Neuronal stem cell (in vitro differentiated cells): ENCODE results near the gene RANBP10.

Experiments
- DNase-seq: peaks from one replicate; pipeline ENCODE4 v3.0.0-alpha.2; 2013; ENCODE audit warnings: low spot score
- H2AFZ ChIP-seq: one replicate; pipeline ENCODE4 v1.6.1; 2013; ENCODE audit warnings: mild to moderate bottlenecking, low read length, inconsistent platforms
- H2AK5ac ChIP-seq: 2 replicates; pipeline ENCODE4 v1.6.1; 2013; ENCODE audit warnings: low read depth, mild to moderate bottlenecking, inconsistent platforms, low read length, moderate library complexity, mixed read lengths
- H2BK120ac ChIP-seq: 2 replicates; pipeline ENCODE4 v1.6.1; 2013; ENCODE audit warnings: low read depth, mild to moderate bottlenecking, inconsistent platforms, low read length, moderate library complexity, mixed read lengths
- H2BK12ac ChIP-seq: one replicate; pipeline ENCODE4 v1.6.1; 2013; ENCODE audit warnings: low read length, inconsistent platforms
- H2BK15ac ChIP-seq: 2 replicates; pipeline ENCODE4 v1.6.1; 2013; ENCODE audit warnings: mild to moderate bottlenecking, low read length, inconsistent platforms, mixed read lengths
- H2BK5ac ChIP-seq: one replicate; pipeline ENCODE4 v1.6.1; 2013; ENCODE audit warnings: inconsistent platforms, mild to moderate bottlenecking, low read length, moderate library complexity
- H3K14ac ChIP-seq: one replicate; pipeline ENCODE4 v1.6.1; 2013; ENCODE audit warnings: low read length, inconsistent platforms
- H3K18ac ChIP-seq: 2 replicates; pipeline ENCODE4 v1.6.1; 2013; ENCODE audit warnings: low read length, inconsistent platforms
- H3K23ac ChIP-seq: 2 replicates; pipeline ENCODE4 v1.6.1; 2013; ENCODE audit warnings: low read depth, mild to moderate bottlenecking, mixed read lengths, low read length, inconsistent platforms; ENCODE audit not compliant: poor library complexity
- H3K27ac ChIP-seq: replicated peaks from 3 replicates; pipeline ENCODE4 v1.5.1; 2013; ENCODE audit warnings: low read length, inconsistent platforms
- H3K27me3 ChIP-seq, 3 experiments: 2 replicates each; pipeline ENCODE4 v1.6.1; 2013; ENCODE audit warnings: low read length in 3 of 3, mild to moderate bottlenecking in 2 of 3, inconsistent platforms in 1 of 3, low read depth in 1 of 3, mixed read lengths in 1 of 3, moderate library complexity in 1 of 3; ENCODE audit not compliant: control insufficient read depth in 3 of 3, insufficient read depth in 3 of 3
- H3K36me3 ChIP-seq, 2 donors: replicated peaks in 1 of 2; 2 replicates each; pipeline ENCODE4 v1.6.1; 2013; ENCODE audit warnings: low read length in 2 of 2; ENCODE audit not compliant: control insufficient read depth in 2 of 2, insufficient read depth in 2 of 2
- H3K4ac ChIP-seq: 2 replicates; pipeline ENCODE4 v1.6.1; 2013; ENCODE audit warnings: inconsistent platforms, mild to moderate bottlenecking, low read length, moderate library complexity
- H3K4me1 ChIP-seq, 2 donors: 1 replicate in 1 of 2; 2 replicates in 1 of 2; pipeline ENCODE4 v1.6.1; 2013; ENCODE audit warnings: low read length in 2 of 2, low read depth in 1 of 2; ENCODE audit not compliant: control insufficient read depth in 2 of 2, insufficient read depth in 1 of 2
- H3K4me2 ChIP-seq: one replicate; pipeline ENCODE4 v1.6.1; 2013; ENCODE audit warnings: mild to moderate bottlenecking, low read length, inconsistent platforms; ENCODE audit not compliant: insufficient read depth, poor library complexity, severe bottlenecking
- H3K4me3 ChIP-seq, 2 donors: 2 replicates each; pipeline ENCODE4 v1.5.1; 2013; ENCODE audit warnings: low read length in 2 of 2, mild to moderate bottlenecking in 2 of 2, inconsistent platforms in 1 of 2, moderate library complexity in 1 of 2
- H3K79me1 ChIP-seq: one replicate; pipeline ENCODE4 v1.6.1; 2013; ENCODE audit warnings: low read depth, mild to moderate bottlenecking, inconsistent platforms, low read length, moderate library complexity
- H3K9ac ChIP-seq: one replicate; pipeline ENCODE4 v1.6.1; 2013; ENCODE audit warnings: mild to moderate bottlenecking, low read depth, low read length, inconsistent platforms; ENCODE audit not compliant: poor library complexity
- H3K9me3 ChIP-seq, 2 donors: replicated peaks in 1 of 2; 2 replicates each; pipeline versions ENCODE3 to v1.6.1; 2013; ENCODE audit warnings: low read length in 2 of 2, mild to moderate bottlenecking in 2 of 2, inconsistent platforms in 1 of 2, low read depth in 1 of 2, mixed read lengths in 1 of 2, moderate library complexity in 1 of 2; ENCODE audit not compliant: control insufficient read depth in 2 of 2, insufficient read depth in 1 of 2
- H4K8ac ChIP-seq: one replicate; pipeline ENCODE4 v1.6.1; 2013; ENCODE audit warnings: low read depth, mild to moderate bottlenecking, inconsistent platforms, low read length, moderate library complexity
- H4K91ac ChIP-seq: one replicate; pipeline ENCODE4 v1.6.1; 2013; ENCODE audit warnings: low read length, low read depth, mild to moderate bottlenecking, inconsistent platforms; ENCODE audit not compliant: poor library complexity
- WGBS, 2 donors: extraction: QIAGEN DNeasy Blood & Tissue Kit; methylation state at CpG; one replicate each; pipeline ENCODE4 v1.1.7; 2013; ENCODE audit warnings: missing lambda C conversion rate in 2 of 2, mixed read lengths in 1 of 2; ENCODE audit not compliant: insufficient read length in 2 of 2, insufficient replicate concordance in 1 of 2; ENCODE audit errors: extremely low coverage in 2 of 2; 5-methylcytosine and 5-hydroxymethylcytosine counted together

Gene RANBP10

DNA sequence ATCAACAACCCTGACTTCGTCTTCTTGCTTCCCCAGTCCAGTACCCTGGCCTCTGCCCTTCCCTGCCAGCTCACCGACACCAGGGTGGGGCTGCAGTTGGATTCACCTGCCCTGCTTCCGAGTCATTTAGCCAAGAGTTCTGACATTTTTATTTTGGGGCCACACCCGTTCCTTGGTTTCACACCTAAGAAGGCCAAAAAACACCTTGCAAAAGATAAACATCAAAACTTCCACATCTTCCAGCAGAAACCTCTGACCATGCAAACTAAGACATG is 45.5 kb downstream of the RANBP10 start:
- no peak overlapping the region for H4K8ac ChIP-seq
- H2BK15ac ChIP-seq: no peak overlapping the region
- no peak overlapping the region for H2BK12ac ChIP-seq
- no peak overlapping the region for H3K9ac ChIP-seq
- no peak overlapping the region for H2AK5ac ChIP-seq
- H3K9me3 ChIP-seq: no peaks in the 10 kb centered on the region
- H3K4ac ChIP-seq: no peak overlapping the region
- no CpG with 5 or more reads among the region's 4 CpGs for WGBS, 2 donors
- no peak overlapping the region for H2AFZ ChIP-seq
- H2BK120ac ChIP-seq: no peak overlapping the region
- H3K18ac ChIP-seq: no peak overlapping the region
- no peak overlapping the region for H2BK5ac ChIP-seq
- H3K4me2 ChIP-seq: no peak overlapping the region
- no peak for DNase-seq
- H3K27me3 ChIP-seq: no peaks in the 10 kb centered on the region
- peaks cover 0 to 46% of the 10 kb centered on the region in 2 donors for H3K36me3 ChIP-seq
- no peak overlapping the region for H4K91ac ChIP-seq
- no peak overlapping the region for H3K23ac ChIP-seq
- no peak overlapping the region for H3K14ac ChIP-seq
- no peak overlapping the region for H3K27ac ChIP-seq
- no peak overlapping the region for H3K4me3 ChIP-seq
- H3K4me1 ChIP-seq: no peaks in the 10 kb centered on the region
- peaks cover 4% of the 10 kb centered on the region for H3K79me1 ChIP-seq

DNA sequence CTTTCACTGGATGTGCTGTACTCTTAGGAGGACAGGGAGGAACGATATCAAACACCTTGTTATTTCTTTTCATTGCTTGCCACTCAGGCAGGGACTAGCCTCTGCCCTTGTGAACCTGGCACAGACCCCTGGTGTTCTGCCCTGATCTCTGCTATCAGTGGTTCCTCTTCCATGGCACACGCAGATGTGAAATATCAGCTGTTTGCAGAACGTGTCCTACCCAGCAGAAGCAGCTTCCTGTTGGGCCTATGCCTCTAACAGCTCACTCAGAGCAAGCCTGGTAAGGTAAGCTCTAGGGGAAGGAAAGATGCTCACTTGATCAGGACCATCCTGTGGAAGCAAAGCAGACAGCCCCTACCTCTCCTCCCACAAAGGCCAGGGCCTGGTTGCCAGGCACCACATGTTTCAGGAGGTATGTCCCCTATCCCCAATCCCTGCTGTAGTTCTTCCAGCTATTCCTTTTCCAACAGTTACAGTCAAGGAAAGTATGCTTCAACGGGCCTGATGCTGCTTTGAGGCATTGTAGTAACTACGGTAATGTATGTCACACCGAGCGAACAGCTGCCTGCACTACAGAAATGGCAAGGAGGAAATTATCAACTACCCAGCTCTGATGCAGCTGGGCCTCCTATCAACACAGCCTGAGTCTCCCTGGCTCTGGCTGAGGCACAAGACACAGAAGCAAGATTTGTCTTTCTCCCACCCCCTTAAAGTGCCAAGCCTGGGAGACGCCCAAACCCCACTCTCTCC is 46.0 kb downstream of the RANBP10 start:
- H4K8ac ChIP-seq: no peak overlapping the region
- H3K14ac ChIP-seq: no peak overlapping the region
- H3K79me1 ChIP-seq: peaks cover 4% of the 10 kb centered on the region
- H3K4me2 ChIP-seq: no peak overlapping the region
- H3K9ac ChIP-seq: no peak overlapping the region
- no peak overlapping the region for H2BK5ac ChIP-seq
- no peaks in the 10 kb centered on the region for H3K4me1 ChIP-seq
- no peak overlapping the region for H2BK12ac ChIP-seq
- no peak overlapping the region for H2AK5ac ChIP-seq
- H3K18ac ChIP-seq: no peak overlapping the region
- no CpG with 5 or more reads among the region's 8 CpGs for WGBS, 2 donors
- no peaks in the 10 kb centered on the region for H3K9me3 ChIP-seq
- peaks cover 0 to 46% of the 10 kb centered on the region in 2 donors for H3K36me3 ChIP-seq
- no peak for DNase-seq
- no peak overlapping the region for H3K23ac ChIP-seq
- no peak overlapping the region for H2BK15ac ChIP-seq
- no peaks in the 10 kb centered on the region for H3K27me3 ChIP-seq
- no peak overlapping the region for H3K4ac ChIP-seq
- H3K4me3 ChIP-seq: no peak overlapping the region
- no peak overlapping the region for H2BK120ac ChIP-seq
- H3K27ac ChIP-seq: no peak overlapping the region
- H2AFZ ChIP-seq: no peak overlapping the region
- H4K91ac ChIP-seq: no peak overlapping the region

DNA sequence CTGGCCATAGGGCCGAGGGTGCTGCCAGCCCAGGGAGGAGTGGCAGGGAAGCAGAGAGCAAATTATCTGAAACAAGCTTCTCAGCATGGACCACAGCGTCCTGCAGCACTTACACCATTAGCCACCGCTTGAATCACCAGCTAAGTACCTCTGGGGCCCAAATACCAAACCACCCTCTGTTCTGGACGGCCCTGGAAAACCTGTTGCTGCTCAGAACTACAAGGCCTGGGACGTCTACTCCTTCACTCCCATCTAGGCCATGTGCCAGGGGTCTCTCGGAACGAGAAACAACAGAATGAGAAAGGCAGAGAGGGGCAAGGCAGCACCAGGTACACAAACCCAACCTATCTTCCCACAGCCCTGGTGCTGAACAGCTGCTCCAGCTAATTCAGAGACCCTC is 47.4 kb downstream of the RANBP10 start:
- no CpG with 5 or more reads among the region's 7 CpGs for WGBS, 2 donors
- H3K36me3 ChIP-seq: peaks cover 0 to 49% of the 10 kb centered on the region in 2 donors

DNA sequence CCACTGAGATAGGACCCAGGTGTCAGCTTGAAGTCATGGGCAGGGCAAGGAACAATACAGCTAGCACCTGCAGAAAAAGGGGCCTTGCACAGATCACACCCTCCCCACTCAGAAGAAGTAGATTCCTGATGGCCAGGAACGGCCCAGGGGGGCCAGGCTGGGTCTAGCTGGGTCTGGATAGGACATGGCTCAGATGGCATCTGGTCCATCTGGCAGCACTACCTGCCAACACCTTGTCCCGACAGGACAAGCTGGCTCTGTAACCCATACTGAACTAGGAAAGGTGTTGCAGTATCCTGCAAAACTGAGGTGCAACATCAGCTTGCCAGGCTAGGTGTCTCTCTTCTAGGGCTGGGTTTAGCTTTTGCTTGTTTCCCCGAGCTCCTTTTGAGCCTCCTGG is 48.4 kb downstream of the RANBP10 start:
- H3K79me1 ChIP-seq: peaks cover 3% of the 10 kb centered on the region
- no CpG with 5 or more reads among the region's 3 CpGs for WGBS, 2 donors
- H3K9ac ChIP-seq: no peak overlapping the region
- H2BK5ac ChIP-seq: no peak overlapping the region
- no peak overlapping the region for H3K14ac ChIP-seq
- H3K4ac ChIP-seq: no peak overlapping the region
- H4K91ac ChIP-seq: no peak overlapping the region
- H3K36me3 ChIP-seq: peaks cover 0 to 45% of the 10 kb centered on the region in 2 donors
- no peak overlapping the region for H2BK120ac ChIP-seq
- H3K9me3 ChIP-seq: no peaks in the 10 kb centered on the region
- H3K4me1 ChIP-seq: no peaks in the 10 kb centered on the region
- H2AK5ac ChIP-seq: no peak overlapping the region
- DNase-seq: no peak
- no peak overlapping the region for H3K27ac ChIP-seq
- no peak overlapping the region for H2BK15ac ChIP-seq
- no peak overlapping the region for H4K8ac ChIP-seq
- no peak overlapping the region for H3K4me3 ChIP-seq
- H3K23ac ChIP-seq: no peak overlapping the region
- no peak overlapping the region for H2BK12ac ChIP-seq
- H3K18ac ChIP-seq: no peak overlapping the region
- H2AFZ ChIP-seq: no peak overlapping the region
- H3K4me2 ChIP-seq: no peak overlapping the region
- no peaks in the 10 kb centered on the region for H3K27me3 ChIP-seq

More for the DNA sequence above, 47.4 kb downstream of the RANBP10 start:
- Histone ChIP-seq H3K9ac (no peak overlapping the region), H3K27me3 (no peaks in the 10 kb centered on the region), H4K8ac (no peak overlapping the region), H3K14ac (no peak overlapping the region), H3K4me1 (no peaks in the 10 kb centered on the region), H2BK15ac (no peak overlapping the region), H3K4ac (no peak overlapping the region), H2AK5ac (no peak overlapping the region), H2BK120ac (no peak overlapping the region), H2AFZ (no peak overlapping the region), H3K4me2 (no peak overlapping the region), H4K91ac (no peak overlapping the region), H3K27ac (no peak overlapping the region), H3K9me3 (no peaks in the 10 kb centered on the region), H3K18ac (no peak overlapping the region), H3K4me3 (no peak overlapping the region), H2BK5ac (no peak overlapping the region), H3K79me1 (peaks cover 4% of the 10 kb centered on the region), H2BK12ac (no peak overlapping the region), H3K23ac (no peak overlapping the region)
- no peak for DNase-seq
